HG02885 (cell line): ENCODE measurements around the gene UNC13A.

Experiments used
- ATAC-seq: cut with Tn5 transposase; IDR thresholded peaks from one replicate; pipeline ENCODE4 v1.9.1; 2021; ENCODE audit warnings: mild to moderate bottlenecking; ENCODE audit not compliant: unreplicated experiment, poor library complexity

The UNC13A gene

GRCh38 chr19:17632577-17632976, 55.6 kb downstream of the UNC13A start:
- no peak for ATAC-seq

- ATAC-seq = no peak
Measured at GRCh38 chr19:17629760-17630159, 58.4 kb downstream of the UNC13A start.

GRCh38 chr19:17627921-17628320, 60.2 kb downstream of the UNC13A start:
- no peak for ATAC-seq

- no peak for ATAC-seq
Measured at GRCh38 chr19:17627161-17627560, 61.0 kb downstream of the UNC13A start.

- no peak for ATAC-seq
Measured at GRCh38 chr19:17626456-17627015, 61.6 kb downstream of the UNC13A start.

DNA sequence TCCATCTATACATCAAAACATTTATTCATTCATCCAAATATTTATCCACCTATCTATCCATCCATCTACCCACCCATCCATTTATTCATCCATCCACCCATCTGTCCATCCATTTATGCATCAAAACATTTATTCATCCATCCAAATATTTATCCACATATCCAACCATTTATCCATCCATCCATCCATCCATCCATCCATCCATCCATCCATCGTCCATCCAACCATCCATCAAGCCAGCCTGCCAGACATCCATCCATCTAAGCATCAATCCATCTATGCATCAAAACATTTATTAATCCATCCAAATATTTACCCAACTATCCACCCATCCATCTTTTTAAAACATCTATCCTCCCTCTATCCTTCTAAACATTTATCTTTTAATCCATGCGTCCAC, 62.2 kb downstream of the UNC13A start:
- ATAC-seq = no peak

- no peak for ATAC-seq
Measured at GRCh38 chr19:17625043-17625442, 63.1 kb downstream of the UNC13A start.

GRCh38 chr19:17624314-17624991, 63.7 kb downstream of the UNC13A start:
- no peak for ATAC-seq

GRCh38 chr19:17623224-17623935, 64.8 kb downstream of the UNC13A start:
- ATAC-seq = no peak

DNA sequence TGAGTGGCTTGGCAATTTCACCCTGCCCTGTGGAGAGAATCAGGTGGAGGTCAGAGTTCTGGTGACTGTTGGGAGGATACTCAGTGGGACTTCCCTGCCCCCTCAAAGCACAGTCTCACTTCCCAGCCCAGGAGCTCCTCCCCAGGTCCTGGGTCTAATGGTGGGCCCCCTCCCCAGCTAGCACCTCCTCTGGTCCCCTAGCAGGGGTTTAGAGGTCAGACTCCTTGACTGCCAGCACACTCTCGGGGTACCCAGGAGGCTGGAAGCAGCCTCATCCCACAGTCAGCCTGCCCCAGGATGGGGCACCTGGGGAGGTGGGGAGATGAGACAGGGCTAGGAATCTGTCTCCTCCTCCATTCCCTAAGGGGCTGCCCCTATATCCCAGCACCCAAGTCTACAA, 67.5 kb downstream of the UNC13A start:
- ATAC-seq = no peak

DNA sequence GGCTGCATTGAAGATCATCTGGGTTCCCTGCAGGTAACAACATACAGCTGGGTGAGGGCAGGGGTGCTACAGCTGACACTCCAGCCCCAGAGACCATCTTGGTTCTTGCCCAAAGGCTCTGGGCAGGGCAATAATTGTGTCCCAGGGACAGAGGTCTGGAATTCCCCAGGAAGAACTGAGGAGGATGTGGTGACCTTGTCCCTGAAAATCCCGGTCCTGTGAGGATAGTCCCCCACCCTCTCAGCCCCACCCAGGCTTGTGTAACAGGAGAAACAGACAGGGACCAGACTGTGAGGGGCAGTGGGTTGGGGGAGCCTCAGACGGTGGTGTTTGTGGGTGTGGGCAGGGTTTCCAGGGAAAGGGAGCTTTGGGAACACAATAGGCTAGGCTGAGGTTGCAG, 69.2 kb downstream of the UNC13A start:
- no peak for ATAC-seq

DNA sequence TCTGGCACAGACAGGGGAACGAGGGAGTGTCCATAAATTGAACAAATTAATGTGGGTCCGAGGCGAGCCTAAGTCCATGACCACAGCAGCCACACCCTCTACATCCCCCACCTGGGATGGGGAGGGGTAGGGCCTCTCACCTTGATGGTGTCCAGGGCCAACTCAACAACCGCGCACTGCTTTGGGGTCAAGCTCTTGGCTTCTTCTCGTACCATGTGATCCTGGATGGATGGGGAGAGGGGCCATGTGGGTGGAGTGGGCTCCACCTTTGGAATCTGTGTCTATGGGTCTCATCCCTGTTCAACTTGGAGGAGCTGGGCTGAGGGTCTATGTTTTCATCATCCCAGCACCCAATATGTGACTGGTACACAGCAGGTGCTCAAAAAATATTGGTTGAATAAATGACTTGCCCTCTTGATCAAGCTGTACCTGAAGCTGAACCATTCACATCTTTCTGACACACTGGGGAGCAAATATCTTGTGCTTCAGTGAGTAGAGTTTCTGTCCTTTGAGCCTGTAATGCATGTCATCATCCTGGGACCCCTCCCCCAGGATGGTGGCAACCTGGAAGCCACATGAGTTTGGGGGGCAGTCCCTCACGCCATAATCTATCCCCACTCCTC, 69.8 kb downstream of the UNC13A start:
- no peak for ATAC-seq

- no peak for ATAC-seq
Measured at GRCh38 chr19:17617807-17618192, 70.4 kb downstream of the UNC13A start.

DNA sequence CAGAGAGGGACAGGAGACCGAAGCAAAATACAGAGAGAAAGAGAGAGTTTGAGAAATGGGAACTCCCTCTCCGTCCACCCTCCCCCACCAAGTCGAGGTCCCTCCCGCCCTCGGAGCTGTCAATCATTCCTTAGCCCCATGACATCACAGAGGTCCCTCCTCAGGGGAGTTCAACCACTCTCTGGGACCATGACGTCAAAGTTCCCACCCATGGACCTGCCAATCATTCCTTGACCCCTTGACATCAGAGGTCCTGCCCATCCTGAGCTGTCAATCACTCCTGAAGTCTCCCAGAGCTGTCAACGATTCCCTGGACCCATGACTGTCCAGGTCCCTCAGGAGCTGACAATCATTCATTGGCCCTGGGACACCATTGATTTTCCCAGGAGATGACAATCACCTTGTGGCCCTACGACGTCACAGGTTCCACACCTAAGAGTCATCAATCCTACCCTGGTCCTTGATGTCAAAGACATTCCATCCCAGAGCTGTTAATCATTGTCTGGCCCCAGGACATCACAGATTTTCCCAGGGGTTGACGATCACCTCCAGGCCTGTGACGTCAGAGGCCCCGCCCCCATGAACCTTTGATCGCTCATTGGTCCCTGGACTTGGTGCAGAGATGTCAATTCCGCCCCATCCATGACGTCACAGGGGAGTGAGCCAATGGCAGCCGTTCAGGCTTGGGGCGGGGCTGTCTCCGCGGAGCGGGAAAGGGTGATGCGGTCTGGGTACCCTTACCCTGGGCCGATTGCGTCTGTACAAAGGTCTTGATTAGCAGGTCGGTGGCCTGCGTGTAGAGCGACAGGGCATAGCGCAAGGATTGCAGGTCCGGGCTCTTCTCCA, 71.0 kb downstream of the UNC13A start:
- ATAC-seq = no peak

DNA sequence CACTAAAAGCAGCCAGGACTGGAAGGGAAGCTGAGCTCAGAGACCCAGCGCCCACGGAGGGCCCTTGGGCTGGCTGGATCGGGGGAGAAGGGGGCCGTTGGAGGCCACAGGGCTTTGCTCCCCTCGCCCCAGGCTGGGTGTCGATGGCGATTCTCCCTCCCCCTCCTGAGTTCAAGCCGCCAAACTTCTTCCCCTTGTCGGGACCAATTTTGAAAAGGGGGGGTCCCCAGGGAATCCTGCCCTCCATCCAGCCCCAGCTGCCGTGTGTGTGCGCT, 71.5 kb downstream of the UNC13A start:
- no peak for ATAC-seq

DNA sequence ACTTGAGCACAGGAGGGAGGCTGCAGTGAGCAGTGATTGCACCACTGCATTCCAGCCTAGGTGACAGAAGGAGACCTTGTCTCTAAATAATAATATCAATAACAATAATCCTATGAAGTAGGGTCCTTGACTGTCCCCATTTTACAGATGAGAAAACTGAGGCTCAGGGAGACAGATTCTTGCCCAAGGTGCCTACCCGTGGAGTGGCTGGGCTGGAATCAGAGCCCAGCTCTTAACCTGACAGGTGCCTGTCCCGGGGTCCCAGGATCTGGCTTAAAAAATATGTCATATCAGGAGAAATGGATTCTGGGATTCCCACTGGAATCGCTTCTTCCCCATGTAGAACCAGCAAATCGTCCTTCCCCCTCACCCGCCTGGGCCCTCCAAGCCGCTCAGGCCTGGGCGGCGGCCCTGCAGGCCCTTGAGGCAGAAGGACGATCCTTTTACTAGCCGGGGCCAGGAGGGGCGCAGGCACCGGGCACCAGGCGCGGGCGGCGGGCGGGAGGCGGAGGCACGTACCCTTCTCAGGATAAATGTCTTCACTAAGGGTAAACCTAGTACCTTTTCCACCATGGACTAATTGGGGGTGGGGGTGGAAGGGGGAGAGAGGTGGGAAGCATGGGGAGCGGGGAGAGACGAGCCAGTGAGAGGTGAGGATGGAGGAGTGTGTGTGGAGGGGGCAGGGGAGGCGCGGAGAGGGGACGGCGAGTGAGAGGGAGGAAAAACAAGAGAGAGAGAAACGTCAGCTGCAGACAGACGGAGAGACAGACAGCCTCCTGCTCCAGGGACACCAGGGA, 72.1 kb downstream of the UNC13A start:
- no peak for ATAC-seq

- no peak for ATAC-seq
Measured at GRCh38 chr19:17614476-17614875, 73.7 kb downstream of the UNC13A start.

- ATAC-seq = no peak
Measured at GRCh38 chr19:17611462-17612244, 76.5 kb downstream of the UNC13A start.

DNA sequence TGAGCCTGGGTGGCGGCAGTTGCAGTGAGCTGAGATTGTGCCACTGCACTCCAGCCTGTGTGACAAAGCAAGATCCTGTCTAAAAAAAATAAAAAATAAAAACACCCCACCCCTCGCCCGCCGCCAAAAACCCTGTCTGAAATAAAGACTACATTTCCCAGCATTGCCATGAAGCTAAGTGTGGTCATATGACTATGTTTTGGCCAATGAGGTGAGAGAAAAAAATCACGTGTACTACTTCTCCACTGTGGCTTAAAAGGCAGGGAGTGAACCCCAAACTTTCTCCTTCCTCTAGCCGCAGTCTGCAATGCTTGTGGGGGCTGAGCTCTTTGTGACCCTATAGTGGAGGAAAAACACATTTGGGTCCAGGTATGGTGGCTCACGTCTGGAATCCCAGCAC, 77.8 kb downstream of the UNC13A start:
- no peak for ATAC-seq
